DND-41 (cell line): ENCODE results near the gene SPATA17.

ENCODE experiments used
- EZH2 ChIP-seq: IDR thresholded peaks from 3 replicates; pipeline ENCODE4 v1.6.1; 2012; ENCODE audit warnings: borderline replicate concordance, low read depth, mild to moderate bottlenecking, moderate library complexity, low read length, inconsistent platforms; ENCODE audit not compliant: severe bottlenecking
- TF ChIP-seq, protein P1 (sequence below): IDR thresholded peaks from 2 replicates; pipeline ENCODE4 v1.5.1; 2012; ENCODE audit warnings: borderline replicate concordance, low read length, moderate library complexity, mild to moderate bottlenecking; ENCODE audit not compliant: poor library complexity, severe bottlenecking; ENCODE audit errors: extremely low read depth

DNA sequence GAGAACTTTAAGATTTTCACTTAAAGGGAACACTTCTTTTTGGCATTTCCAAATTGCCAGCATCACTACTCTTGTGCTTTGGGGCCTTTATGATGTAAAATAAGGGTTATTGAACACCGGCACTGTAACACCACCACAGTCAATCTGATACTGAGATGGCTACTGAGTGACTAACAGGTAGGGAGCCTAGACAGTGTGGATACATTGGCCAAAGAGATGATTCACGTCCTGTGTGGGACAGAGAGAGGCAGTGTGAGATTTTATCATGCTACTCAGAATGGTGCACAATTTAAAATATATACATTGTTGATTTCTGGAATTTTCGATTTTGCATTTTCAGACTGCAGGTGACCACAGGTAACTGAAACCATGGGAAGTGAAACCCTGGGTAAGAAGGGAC, 261.6 kb downstream of the SPATA17 start:
- TF ChIP-seq EZH2: no peak
- TF ChIP-seq, protein P1, sequence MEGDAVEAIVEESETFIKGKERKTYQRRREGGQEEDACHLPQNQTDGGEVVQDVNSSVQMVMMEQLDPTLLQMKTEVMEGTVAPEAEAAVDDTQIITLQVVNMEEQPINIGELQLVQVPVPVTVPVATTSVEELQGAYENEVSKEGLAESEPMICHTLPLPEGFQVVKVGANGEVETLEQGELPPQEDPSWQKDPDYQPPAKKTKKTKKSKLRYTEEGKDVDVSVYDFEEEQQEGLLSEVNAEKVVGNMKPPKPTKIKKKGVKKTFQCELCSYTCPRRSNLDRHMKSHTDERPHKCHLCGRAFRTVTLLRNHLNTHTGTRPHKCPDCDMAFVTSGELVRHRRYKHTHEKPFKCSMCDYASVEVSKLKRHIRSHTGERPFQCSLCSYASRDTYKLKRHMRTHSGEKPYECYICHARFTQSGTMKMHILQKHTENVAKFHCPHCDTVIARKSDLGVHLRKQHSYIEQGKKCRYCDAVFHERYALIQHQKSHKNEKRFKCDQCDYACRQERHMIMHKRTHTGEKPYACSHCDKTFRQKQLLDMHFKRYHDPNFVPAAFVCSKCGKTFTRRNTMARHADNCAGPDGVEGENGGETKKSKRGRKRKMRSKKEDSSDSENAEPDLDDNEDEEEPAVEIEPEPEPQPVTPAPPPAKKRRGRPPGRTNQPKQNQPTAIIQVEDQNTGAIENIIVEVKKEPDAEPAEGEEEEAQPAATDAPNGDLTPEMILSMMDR: no peak
